ENCODE results near the gene IDI2. TPM values are rescaled to one million over a fixed set of nuclear protein-coding genes. Genes with fewer than 3 reads are reported as not detected.
A peak's percentile ranks its signal among the peaks of the same experiment; 100 is the strongest.

Gene IDI2
- total and polyA plus RNA-seq, 2 of the 13 experiments (the other 11 are each of a cell fraction or from before 2014, with no cell fraction given): not detected

DNA sequence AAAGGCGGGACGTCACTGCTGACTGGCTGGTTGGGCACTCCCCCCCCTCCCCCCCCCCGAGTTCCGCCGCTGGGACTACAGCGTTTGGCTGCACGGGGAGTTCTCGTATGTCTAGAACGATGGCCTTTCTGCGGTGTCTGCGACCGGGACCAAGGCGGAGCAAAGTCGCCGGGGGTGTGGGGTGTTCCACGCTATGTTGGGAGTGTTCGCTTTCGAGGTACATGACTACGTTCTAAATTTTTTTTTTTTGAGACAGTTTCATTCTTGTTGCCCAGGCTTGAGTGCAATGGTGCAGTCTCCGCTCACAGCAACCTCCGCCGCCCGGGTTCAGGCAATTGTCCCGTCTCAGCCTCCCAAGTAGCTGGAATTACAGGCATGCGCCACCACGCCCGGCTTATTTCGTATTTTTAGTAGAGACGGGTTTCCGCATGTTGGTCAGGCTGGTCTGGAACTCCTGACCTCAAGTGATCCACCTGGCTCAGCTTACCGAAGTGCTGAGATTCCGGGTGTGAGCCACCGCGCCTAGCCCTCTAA lies 23.8 kb upstream of the IDI2 start (continued):
- TF ChIP-seq, protein P1, sequence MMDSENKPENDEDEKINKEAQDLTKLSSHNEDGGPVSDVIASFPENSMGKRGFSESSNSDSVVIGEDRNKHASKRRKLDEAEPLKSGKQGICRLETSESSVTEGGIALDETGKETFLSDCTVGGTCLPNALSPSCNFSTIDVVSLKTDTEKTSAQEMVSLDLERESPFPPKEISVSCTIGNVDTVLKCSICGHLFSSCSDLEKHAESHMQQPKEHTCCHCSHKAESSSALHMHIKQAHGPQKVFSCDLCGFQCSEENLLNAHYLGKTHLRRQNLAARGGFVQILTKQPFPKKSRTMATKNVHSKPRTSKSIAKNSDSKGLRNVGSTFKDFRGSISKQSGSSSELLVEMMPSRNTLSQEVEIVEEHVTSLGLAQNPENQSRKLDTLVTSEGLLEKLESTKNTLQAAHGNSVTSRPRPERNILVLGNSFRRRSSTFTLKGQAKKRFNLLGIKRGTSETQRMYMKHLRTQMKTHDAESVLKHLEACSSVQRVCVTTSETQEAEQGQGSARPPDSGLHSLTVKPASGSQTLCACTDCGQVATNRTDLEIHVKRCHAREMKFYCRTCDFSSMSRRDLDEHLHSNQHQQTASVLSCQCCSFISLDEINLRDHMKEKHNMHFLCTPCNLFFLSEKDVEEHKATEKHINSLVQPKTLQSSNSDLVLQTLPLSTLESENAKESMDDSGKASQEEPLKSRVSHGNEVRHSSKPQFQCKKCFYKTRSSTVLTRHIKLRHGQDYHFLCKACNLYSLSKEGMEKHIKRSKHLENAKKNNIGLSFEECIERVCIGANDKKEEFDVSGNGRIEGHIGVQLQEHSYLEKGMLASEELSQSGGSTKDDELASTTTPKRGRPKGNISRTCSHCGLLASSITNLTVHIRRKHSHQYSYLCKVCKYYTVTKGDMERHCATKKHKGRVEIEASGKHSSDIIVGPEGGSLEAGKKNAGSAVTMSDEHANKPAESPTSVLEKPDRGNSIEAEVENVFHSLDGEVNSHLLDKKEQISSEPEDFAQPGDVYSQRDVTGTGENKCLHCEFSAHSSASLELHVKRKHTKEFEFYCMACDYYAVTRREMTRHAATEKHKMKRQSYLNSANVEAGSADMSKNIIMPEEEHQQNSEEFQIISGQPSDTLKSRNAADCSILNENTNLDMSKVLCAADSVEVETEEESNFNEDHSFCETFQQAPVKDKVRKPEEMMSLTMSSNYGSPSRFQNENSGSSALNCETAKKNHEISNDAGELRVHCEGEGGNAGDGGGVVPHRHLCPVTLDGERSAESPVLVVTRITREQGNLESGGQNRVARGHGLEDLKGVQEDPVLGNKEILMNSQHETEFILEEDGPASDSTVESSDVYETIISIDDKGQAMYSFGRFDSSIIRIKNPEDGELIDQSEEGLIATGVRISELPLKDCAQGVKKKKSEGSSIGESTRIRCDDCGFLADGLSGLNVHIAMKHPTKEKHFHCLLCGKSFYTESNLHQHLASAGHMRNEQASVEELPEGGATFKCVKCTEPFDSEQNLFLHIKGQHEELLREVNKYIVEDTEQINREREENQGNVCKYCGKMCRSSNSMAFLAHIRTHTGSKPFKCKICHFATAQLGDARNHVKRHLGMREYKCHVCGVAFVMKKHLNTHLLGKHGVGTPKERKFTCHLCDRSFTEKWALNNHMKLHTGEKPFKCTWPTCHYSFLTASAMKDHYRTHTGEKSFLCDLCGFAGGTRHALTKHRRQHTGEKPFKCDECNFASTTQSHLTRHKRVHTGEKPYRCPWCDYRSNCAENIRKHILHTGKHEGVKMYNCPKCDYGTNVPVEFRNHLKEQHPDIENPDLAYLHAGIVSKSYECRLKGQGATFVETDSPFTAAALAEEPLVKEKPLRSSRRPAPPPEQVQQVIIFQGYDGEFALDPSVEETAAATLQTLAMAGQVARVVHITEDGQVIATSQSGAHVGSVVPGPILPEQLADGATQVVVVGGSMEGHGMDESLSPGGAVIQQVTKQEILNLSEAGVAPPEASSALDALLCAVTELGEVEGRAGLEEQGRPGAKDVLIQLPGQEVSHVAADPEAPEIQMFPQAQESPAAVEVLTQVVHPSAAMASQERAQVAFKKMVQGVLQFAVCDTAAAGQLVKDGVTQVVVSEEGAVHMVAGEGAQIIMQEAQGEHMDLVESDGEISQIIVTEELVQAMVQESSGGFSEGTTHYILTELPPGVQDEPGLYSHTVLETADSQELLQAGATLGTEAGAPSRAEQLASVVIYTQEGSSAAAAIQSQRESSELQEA (CRISPR knock-in tag; IDR thresholded peaks at IDR 0.05; ENCODE audit: not compliant biosample characterization): no peak
- TF ChIP-seq, protein P2, sequence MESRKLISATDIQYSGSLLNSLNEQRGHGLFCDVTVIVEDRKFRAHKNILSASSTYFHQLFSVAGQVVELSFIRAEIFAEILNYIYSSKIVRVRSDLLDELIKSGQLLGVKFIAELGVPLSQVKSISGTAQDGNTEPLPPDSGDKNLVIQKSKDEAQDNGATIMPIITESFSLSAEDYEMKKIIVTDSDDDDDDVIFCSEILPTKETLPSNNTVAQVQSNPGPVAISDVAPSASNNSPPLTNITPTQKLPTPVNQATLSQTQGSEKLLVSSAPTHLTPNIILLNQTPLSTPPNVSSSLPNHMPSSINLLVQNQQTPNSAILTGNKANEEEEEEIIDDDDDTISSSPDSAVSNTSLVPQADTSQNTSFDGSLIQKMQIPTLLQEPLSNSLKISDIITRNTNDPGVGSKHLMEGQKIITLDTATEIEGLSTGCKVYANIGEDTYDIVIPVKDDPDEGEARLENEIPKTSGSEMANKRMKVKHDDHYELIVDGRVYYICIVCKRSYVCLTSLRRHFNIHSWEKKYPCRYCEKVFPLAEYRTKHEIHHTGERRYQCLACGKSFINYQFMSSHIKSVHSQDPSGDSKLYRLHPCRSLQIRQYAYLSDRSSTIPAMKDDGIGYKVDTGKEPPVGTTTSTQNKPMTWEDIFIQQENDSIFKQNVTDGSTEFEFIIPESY (CRISPR knock-in tag; IDR thresholded peaks at IDR 0.05): no peak
- TF ChIP-seq ZFYVE20 (CRISPR knock-in tag; IDR thresholded peaks at IDR 0.05; ENCODE audit: borderline replicate concordance, low read depth) (no peak), ZBTB20 (CRISPR knock-in tag; IDR thresholded peaks at IDR 0.05; ENCODE audit: borderline replicate concordance, low read depth) (no peak), ZNF746 (CRISPR knock-in tag; IDR thresholded peaks at IDR 0.05) (no peak), YY1 (IDR thresholded peaks at IDR 0.05; ENCODE audit: insufficient read depth, insufficient replicate concordance, low read depth, low read length) (no peak), ZKSCAN5 (CRISPR knock-in tag; IDR thresholded peaks at IDR 0.05) (no peak), MYNN (CRISPR knock-in tag; IDR thresholded peaks at IDR 0.05; ENCODE audit: low read depth) (no peak), ZNF160 (CRISPR knock-in tag; IDR thresholded peaks at IDR 0.05) (no peak), SP5 (CRISPR knock-in tag; IDR thresholded peaks at IDR 0.05; ENCODE audit: borderline replicate concordance, low read depth) (no peak), POLR2AphosphoS5 (IDR thresholded peaks at IDR 0.05; ENCODE audit: low read depth, low read length) (no peak; the same call in 1 of the 2 replicates), ZKSCAN1 (IDR thresholded peaks at IDR 0.05; ENCODE audit: low read length) (no peak)
- TF ChIP-seq, protein P3, sequence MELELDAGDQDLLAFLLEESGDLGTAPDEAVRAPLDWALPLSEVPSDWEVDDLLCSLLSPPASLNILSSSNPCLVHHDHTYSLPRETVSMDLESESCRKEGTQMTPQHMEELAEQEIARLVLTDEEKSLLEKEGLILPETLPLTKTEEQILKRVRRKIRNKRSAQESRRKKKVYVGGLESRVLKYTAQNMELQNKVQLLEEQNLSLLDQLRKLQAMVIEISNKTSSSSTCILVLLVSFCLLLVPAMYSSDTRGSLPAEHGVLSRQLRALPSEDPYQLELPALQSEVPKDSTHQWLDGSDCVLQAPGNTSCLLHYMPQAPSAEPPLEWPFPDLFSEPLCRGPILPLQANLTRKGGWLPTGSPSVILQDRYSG (CRISPR knock-in tag; IDR thresholded peaks at IDR 0.05): peak; percentile 12; the same call in 1 of the 2 replicates
- TF ChIP-seq, protein P4, sequence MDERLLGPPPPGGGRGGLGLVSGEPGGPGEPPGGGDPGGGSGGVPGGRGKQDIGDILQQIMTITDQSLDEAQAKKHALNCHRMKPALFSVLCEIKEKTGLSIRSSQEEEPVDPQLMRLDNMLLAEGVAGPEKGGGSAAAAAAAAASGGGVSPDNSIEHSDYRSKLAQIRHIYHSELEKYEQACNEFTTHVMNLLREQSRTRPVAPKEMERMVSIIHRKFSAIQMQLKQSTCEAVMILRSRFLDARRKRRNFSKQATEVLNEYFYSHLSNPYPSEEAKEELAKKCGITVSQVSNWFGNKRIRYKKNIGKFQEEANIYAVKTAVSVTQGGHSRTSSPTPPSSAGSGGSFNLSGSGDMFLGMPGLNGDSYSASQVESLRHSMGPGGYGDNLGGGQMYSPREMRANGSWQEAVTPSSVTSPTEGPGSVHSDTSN (CRISPR knock-in tag; IDR thresholded peaks at IDR 0.05): no peak
- TF ChIP-seq, protein P5, sequence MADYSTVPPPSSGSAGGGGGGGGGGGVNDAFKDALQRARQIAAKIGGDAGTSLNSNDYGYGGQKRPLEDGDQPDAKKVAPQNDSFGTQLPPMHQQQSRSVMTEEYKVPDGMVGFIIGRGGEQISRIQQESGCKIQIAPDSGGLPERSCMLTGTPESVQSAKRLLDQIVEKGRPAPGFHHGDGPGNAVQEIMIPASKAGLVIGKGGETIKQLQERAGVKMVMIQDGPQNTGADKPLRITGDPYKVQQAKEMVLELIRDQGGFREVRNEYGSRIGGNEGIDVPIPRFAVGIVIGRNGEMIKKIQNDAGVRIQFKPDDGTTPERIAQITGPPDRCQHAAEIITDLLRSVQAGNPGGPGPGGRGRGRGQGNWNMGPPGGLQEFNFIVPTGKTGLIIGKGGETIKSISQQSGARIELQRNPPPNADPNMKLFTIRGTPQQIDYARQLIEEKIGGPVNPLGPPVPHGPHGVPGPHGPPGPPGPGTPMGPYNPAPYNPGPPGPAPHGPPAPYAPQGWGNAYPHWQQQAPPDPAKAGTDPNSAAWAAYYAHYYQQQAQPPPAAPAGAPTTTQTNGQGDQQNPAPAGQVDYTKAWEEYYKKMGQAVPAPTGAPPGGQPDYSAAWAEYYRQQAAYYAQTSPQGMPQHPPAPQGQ (CRISPR knock-in tag; IDR thresholded peaks at IDR 0.05; ENCODE audit: borderline replicate concordance): 0 out of 2 replicates have a peak, but pooled peaks have one; percentile 17
